WTC11 (cell line): ENCODE data around the gene DHDDS. TPM values are rescaled to one million over a fixed set of nuclear protein-coding genes. Genes with fewer than 3 reads are reported as not detected.

Experiments used
- ATAC-seq: fragments of 200-7000 bp; cut with Tn5 transposase; 2 replicates; pipeline ENCODE4 v1.10.0; 2021; ENCODE audit warnings: mild to moderate bottlenecking, moderate library complexity
- CTCF ChIA-PET: fragments of 300-600 bp; sonication (Branson Sonifier 250); formaldehyde crosslinking; loops from one replicate; lab custom pipeline; 2021; ENCODE audit warnings: antibody characterized with exemption; lab: Charles Lee
- POLR2A ChIA-PET: fragments of 350-600 bp; sonication (Branson Sonifier 250); formaldehyde crosslinking; loops from one replicate; lab custom pipeline; 2021; ENCODE audit warnings: antibody characterized with exemption; lab: Charles Lee
- DNase-seq: peaks from one replicate; pipeline ENCODE4 v3.0.0; 2021; ENCODE audit warnings: low spot score
- H3K27ac Mint-ChIP-seq: 2 replicates; pipeline ENCODE4 v1.8.0; 2021; ENCODE audit warnings: mixed read lengths
- H3K27me3 Mint-ChIP-seq: 2 replicates; pipeline ENCODE4 v1.8.0; 2021; ENCODE audit warnings: low read depth, mild to moderate bottlenecking, moderate library complexity, mixed read lengths
- H3K36me3 Mint-ChIP-seq: 2 replicates; pipeline ENCODE4 v1.8.0; 2021; ENCODE audit warnings: mixed read lengths
- H3K4me1 Mint-ChIP-seq: 2 replicates; pipeline ENCODE4 v1.8.0; 2022; ENCODE audit warnings: mixed read lengths
- H3K4me3 Mint-ChIP-seq: 2 replicates; pipeline ENCODE4 v1.8.0; 2021; ENCODE audit warnings: mild to moderate bottlenecking, moderate library complexity, mixed read lengths
- H3K9me3 Mint-ChIP-seq: 2 replicates; pipeline ENCODE4 v1.8.0; 2021; ENCODE audit warnings: mixed read lengths
- EMX1 ChIP-seq: fragments of 250-450 bp; sonication (Bioruptor Pico); IDR thresholded peaks from 2 replicates; pipeline ENCODE4 v1.8.0; 2021; ENCODE audit warnings: mild to moderate bottlenecking
- ETV6 ChIP-seq: sonication (generic); formaldehyde crosslinking; IDR thresholded peaks from 2 replicates; pipeline ENCODE4 v1.8.1; 2022; ENCODE audit warnings: mild to moderate bottlenecking, missing genetic modification reagents
- FOXJ3 ChIP-seq: sonication (generic); formaldehyde crosslinking; IDR thresholded peaks from 2 replicates; pipeline ENCODE4 v1.9.0; 2021; ENCODE audit warnings: missing genetic modification reagents, mild to moderate bottlenecking, borderline replicate concordance
- FOXK1 ChIP-seq: sonication (generic); formaldehyde crosslinking; IDR thresholded peaks from 2 replicates; pipeline ENCODE4 v1.8.0; 2022; ENCODE audit warnings: mild to moderate bottlenecking, moderate library complexity, missing genetic modification reagents
- FOXP1 ChIP-seq: sonication (generic); formaldehyde crosslinking; IDR thresholded peaks from 2 replicates; pipeline ENCODE4 v1.8.0; 2022; ENCODE audit warnings: missing genetic modification reagents, mild to moderate bottlenecking, moderate library complexity, borderline replicate concordance
- HMGA2 ChIP-seq: fragments of 250-450 bp; sonication (Bioruptor Pico); IDR thresholded peaks from 2 replicates; pipeline ENCODE4 v1.4.0; 2021; ENCODE audit warnings: mild to moderate bottlenecking, moderate library complexity
- IRF2 ChIP-seq: sonication (generic); formaldehyde crosslinking; IDR thresholded peaks from 2 replicates; pipeline ENCODE4 v1.8.0; 2022; ENCODE audit warnings: low read depth, missing genetic modification reagents, borderline replicate concordance
- MYBL2 ChIP-seq: sonication (generic); formaldehyde crosslinking; IDR thresholded peaks from 2 replicates; pipeline ENCODE4 v1.8.1; 2023; ENCODE audit warnings: mild to moderate bottlenecking, moderate library complexity, missing genetic modification reagents
- OVOL2 ChIP-seq: fragments of 250-450 bp; sonication (Bioruptor Pico); IDR thresholded peaks from 2 replicates; pipeline ENCODE4 v1.9.0; 2021; ENCODE audit warnings: mild to moderate bottlenecking, borderline replicate concordance
- SMAD4 ChIP-seq: sonication (generic); formaldehyde crosslinking; IDR thresholded peaks from 2 replicates; pipeline ENCODE4 v1.8.0; 2022; ENCODE audit warnings: mild to moderate bottlenecking, missing genetic modification reagents
- TP53 ChIP-seq: sonication (generic); formaldehyde crosslinking; IDR thresholded peaks from 2 replicates; pipeline ENCODE4 v1.8.1; 2023; ENCODE audit warnings: mild to moderate bottlenecking, missing genetic modification reagents
- total RNA-seq: library from RNA; stranded (reverse); gene quantifications from 3 replicates; pipeline ENCODE4 v1.2.3, GENCODE V29; 2021
- TF ChIP-seq, protein P1 (sequence below): sonication (generic); formaldehyde crosslinking; IDR thresholded peaks from 2 replicates; pipeline ENCODE4 v1.8.1; 2023; ENCODE audit warnings: mild to moderate bottlenecking, moderate library complexity, missing genetic modification reagents
- TF ChIP-seq, protein P2 (sequence below): sonication (generic); formaldehyde crosslinking; IDR thresholded peaks from 2 replicates; pipeline ENCODE4 v1.8.0; 2022; ENCODE audit warnings: mild to moderate bottlenecking, missing genetic modification reagents
- TF ChIP-seq, protein P3 (sequence below): fragments of 250-450 bp; sonication (Bioruptor Pico); IDR thresholded peaks from 2 replicates; pipeline ENCODE4 v1.9.0; 2021; ENCODE audit warnings: mild to moderate bottlenecking
- TF ChIP-seq, protein P4 (sequence below): sonication (generic); formaldehyde crosslinking; IDR thresholded peaks from 2 replicates; pipeline ENCODE4 v1.8.0; 2022; ENCODE audit warnings: missing genetic modification reagents
- TF ChIP-seq, protein P5 (sequence below): sonication (generic); formaldehyde crosslinking; IDR thresholded peaks from 2 replicates; pipeline ENCODE4 v1.8.1; 2022; ENCODE audit warnings: missing genetic modification reagents, borderline replicate concordance
- TF ChIP-seq, protein P6 (sequence below): fragments of 250-450 bp; sonication (Bioruptor Pico); IDR thresholded peaks from 2 replicates; pipeline ENCODE4 v1.8.0; 2021; ENCODE audit warnings: mild to moderate bottlenecking
- TF ChIP-seq, protein P7 (sequence below): sonication (generic); formaldehyde crosslinking; IDR thresholded peaks from 2 replicates; pipeline ENCODE4 v1.8.1; 2023; ENCODE audit warnings: mild to moderate bottlenecking, missing genetic modification reagents
- TF ChIP-seq, protein P8 (sequence below): sonication (generic); formaldehyde crosslinking; IDR thresholded peaks from 2 replicates; pipeline ENCODE4 v1.8.1; 2022; ENCODE audit warnings: mild to moderate bottlenecking, missing genetic modification reagents, moderate library complexity, borderline replicate concordance
- TF ChIP-seq, protein P9 (sequence below): fragments of 250-450 bp; sonication (Bioruptor Pico); IDR thresholded peaks from 2 replicates; pipeline ENCODE4 v1.9.0; 2021; ENCODE audit warnings: moderate library complexity, mild to moderate bottlenecking, inconsistent platforms, borderline replicate concordance
- TF ChIP-seq, protein P10 (sequence below): sonication (generic); formaldehyde crosslinking; conservative IDR thresholded peaks from 2 replicates; pipeline ENCODE4 v1.8.1; 2022; ENCODE audit warnings: mild to moderate bottlenecking, missing genetic modification reagents

Gene DHDDS
- total RNA-seq, 1 experiment from 2014 or later: 55.4 TPM

DNA sequence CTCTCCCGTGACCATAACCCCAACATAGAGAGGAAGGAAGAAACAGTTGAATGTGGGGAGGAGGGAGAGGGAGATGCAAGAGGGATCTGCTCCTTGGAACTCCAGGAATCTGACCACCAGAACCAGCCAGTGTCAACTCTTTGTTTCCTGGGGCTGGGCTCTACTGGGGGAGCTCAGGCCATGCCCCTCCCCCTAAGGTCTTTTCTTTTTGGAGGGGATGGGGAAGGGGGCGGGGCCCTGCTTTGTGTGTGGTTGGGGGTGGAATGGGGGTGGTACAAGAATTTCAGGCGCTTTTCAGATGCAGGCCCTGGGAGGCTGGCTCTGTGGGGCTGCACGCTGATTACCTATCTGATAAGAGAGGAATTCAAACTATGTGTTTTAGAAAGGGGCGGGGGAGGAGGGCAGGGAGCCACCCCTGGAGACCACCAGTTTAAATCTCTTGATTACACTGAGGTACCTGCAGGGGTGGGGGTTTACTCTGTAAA, 13.2 kb upstream of the DHDDS start:
- Mint-ChIP-seq H3K27me3 (no peaks in the 10 kb centered on the region), H3K36me3 (peaks cover 55% of the 10 kb centered on the region), H3K4me1 (peaks cover 82% of the 10 kb centered on the region), H3K9me3 (no peaks in the 10 kb centered on the region), H3K4me3 (peak overlapping the region; percentile 61), H3K27ac (peak overlapping the region; percentile 100)
- ATAC-seq (peak; percentile 84), DNase-seq (peak; percentile 95)
- ChIA-PET CTCF (interaction anchor here (0.6 to 6.7 kb wide), 13 partner anchors 9 to 407 kb away, joined by 3 to 85 read pairs (median 12); partner anchors contain the start of genes DHDDS, HMGN2 and LIN28A), POLR2A (interaction anchor here (0.6 to 3.5 kb wide), 3 partner anchors 10 to 24 kb away, joined by 3 to 35 read pairs (median 7); partner anchors contain the start of genes DHDDS and LIN28A)
- TF ChIP-seq, protein P1, sequence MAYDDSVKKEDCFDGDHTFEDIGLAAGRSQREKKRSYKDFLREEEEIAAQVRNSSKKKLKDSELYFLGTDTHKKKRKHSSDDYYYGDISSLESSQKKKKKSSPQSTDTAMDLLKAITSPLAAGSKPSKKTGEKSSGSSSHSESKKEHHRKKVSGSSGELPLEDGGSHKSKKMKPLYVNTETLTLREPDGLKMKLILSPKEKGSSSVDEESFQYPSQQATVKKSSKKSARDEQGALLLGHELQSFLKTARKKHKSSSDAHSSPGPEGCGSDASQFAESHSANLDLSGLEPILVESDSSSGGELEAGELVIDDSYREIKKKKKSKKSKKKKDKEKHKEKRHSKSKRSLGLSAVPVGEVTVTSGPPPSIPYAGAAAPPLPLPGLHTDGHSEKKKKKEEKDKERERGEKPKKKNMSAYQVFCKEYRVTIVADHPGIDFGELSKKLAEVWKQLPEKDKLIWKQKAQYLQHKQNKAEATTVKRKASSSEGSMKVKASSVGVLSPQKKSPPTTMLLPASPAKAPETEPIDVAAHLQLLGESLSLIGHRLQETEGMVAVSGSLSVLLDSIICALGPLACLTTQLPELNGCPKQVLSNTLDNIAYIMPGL (CRISPR knock-in tag): no peak
- TF ChIP-seq, protein P2, sequence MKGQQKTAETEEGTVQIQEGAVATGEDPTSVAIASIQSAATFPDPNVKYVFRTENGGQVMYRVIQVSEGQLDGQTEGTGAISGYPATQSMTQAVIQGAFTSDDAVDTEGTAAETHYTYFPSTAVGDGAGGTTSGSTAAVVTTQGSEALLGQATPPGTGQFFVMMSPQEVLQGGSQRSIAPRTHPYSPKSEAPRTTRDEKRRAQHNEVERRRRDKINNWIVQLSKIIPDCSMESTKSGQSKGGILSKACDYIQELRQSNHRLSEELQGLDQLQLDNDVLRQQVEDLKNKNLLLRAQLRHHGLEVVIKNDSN (CRISPR knock-in tag): no peak
- TF ChIP-seq, protein P3, sequence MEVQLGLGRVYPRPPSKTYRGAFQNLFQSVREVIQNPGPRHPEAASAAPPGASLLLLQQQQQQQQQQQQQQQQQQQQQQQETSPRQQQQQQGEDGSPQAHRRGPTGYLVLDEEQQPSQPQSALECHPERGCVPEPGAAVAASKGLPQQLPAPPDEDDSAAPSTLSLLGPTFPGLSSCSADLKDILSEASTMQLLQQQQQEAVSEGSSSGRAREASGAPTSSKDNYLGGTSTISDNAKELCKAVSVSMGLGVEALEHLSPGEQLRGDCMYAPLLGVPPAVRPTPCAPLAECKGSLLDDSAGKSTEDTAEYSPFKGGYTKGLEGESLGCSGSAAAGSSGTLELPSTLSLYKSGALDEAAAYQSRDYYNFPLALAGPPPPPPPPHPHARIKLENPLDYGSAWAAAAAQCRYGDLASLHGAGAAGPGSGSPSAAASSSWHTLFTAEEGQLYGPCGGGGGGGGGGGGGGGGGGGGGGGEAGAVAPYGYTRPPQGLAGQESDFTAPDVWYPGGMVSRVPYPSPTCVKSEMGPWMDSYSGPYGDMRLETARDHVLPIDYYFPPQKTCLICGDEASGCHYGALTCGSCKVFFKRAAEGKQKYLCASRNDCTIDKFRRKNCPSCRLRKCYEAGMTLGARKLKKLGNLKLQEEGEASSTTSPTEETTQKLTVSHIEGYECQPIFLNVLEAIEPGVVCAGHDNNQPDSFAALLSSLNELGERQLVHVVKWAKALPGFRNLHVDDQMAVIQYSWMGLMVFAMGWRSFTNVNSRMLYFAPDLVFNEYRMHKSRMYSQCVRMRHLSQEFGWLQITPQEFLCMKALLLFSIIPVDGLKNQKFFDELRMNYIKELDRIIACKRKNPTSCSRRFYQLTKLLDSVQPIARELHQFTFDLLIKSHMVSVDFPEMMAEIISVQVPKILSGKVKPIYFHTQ (CRISPR knock-in tag): no peak
- TF ChIP-seq TP53 (CRISPR knock-in tag): no peak
- TF ChIP-seq FOXK1 (CRISPR knock-in tag): peak; percentile 33; the same call in 1 of the 2 replicates
- TF ChIP-seq, protein P4, sequence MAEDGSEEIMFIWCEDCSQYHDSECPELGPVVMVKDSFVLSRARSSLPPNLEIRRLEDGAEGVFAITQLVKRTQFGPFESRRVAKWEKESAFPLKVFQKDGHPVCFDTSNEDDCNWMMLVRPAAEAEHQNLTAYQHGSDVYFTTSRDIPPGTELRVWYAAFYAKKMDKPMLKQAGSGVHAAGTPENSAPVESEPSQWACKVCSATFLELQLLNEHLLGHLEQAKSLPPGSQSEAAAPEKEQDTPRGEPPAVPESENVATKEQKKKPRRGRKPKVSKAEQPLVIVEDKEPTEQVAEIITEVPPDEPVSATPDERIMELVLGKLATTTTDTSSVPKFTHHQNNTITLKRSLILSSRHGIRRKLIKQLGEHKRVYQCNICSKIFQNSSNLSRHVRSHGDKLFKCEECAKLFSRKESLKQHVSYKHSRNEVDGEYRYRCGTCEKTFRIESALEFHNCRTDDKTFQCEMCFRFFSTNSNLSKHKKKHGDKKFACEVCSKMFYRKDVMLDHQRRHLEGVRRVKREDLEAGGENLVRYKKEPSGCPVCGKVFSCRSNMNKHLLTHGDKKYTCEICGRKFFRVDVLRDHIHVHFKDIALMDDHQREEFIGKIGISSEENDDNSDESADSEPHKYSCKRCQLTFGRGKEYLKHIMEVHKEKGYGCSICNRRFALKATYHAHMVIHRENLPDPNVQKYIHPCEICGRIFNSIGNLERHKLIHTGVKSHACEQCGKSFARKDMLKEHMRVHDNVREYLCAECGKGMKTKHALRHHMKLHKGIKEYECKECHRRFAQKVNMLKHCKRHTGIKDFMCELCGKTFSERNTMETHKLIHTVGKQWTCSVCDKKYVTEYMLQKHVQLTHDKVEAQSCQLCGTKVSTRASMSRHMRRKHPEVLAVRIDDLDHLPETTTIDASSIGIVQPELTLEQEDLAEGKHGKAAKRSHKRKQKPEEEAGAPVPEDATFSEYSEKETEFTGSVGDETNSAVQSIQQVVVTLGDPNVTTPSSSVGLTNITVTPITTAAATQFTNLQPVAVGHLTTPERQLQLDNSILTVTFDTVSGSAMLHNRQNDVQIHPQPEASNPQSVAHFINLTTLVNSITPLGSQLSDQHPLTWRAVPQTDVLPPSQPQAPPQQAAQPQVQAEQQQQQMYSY: no peak
- TF ChIP-seq MYBL2 (CRISPR knock-in tag): no peak
- TF ChIP-seq, protein P5, sequence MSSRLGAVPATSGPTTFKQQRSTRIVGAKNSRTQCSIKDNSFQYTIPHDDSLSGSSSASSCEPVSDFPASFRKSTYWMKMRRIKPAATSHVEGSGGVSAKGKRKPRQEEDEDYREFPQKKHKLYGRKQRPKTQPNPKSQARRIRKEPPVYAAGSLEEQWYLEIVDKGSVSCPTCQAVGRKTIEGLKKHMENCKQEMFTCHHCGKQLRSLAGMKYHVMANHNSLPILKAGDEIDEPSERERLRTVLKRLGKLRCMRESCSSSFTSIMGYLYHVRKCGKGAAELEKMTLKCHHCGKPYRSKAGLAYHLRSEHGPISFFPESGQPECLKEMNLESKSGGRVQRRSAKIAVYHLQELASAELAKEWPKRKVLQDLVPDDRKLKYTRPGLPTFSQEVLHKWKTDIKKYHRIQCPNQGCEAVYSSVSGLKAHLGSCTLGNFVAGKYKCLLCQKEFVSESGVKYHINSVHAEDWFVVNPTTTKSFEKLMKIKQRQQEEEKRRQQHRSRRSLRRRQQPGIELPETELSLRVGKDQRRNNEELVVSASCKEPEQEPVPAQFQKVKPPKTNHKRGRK: no peak
- TF ChIP-seq EMX1 (CRISPR knock-in tag): no peak
- TF ChIP-seq, protein P6, sequence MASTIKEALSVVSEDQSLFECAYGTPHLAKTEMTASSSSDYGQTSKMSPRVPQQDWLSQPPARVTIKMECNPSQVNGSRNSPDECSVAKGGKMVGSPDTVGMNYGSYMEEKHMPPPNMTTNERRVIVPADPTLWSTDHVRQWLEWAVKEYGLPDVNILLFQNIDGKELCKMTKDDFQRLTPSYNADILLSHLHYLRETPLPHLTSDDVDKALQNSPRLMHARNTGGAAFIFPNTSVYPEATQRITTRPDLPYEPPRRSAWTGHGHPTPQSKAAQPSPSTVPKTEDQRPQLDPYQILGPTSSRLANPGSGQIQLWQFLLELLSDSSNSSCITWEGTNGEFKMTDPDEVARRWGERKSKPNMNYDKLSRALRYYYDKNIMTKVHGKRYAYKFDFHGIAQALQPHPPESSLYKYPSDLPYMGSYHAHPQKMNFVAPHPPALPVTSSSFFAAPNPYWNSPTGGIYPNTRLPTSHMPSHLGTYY (CRISPR knock-in tag): no peak
- TF ChIP-seq IRF2: no peak
- TF ChIP-seq, protein P7, sequence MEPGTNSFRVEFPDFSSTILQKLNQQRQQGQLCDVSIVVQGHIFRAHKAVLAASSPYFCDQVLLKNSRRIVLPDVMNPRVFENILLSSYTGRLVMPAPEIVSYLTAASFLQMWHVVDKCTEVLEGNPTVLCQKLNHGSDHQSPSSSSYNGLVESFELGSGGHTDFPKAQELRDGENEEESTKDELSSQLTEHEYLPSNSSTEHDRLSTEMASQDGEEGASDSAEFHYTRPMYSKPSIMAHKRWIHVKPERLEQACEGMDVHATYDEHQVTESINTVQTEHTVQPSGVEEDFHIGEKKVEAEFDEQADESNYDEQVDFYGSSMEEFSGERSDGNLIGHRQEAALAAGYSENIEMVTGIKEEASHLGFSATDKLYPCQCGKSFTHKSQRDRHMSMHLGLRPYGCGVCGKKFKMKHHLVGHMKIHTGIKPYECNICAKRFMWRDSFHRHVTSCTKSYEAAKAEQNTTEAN (CRISPR knock-in tag): no peak
- TF ChIP-seq, protein P8, sequence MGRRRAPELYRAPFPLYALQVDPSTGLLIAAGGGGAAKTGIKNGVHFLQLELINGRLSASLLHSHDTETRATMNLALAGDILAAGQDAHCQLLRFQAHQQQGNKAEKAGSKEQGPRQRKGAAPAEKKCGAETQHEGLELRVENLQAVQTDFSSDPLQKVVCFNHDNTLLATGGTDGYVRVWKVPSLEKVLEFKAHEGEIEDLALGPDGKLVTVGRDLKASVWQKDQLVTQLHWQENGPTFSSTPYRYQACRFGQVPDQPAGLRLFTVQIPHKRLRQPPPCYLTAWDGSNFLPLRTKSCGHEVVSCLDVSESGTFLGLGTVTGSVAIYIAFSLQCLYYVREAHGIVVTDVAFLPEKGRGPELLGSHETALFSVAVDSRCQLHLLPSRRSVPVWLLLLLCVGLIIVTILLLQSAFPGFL (CRISPR knock-in tag): no peak
- no peak for TF ChIP-seq OVOL2 (CRISPR knock-in tag)
- TF ChIP-seq, protein P9, sequence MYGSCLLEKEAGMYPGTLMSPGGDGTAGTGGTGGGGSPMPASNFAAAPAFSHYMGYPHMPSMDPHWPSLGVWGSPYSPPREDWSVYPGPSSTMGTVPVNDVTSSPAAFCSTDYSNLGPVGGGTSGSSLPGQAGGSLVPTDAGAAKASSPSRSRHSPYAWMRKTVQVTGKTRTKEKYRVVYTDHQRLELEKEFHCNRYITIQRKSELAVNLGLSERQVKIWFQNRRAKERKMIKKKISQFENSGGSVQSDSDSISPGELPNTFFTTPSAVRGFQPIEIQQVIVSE (CRISPR knock-in tag): no peak
- TF ChIP-seq, protein P10, sequence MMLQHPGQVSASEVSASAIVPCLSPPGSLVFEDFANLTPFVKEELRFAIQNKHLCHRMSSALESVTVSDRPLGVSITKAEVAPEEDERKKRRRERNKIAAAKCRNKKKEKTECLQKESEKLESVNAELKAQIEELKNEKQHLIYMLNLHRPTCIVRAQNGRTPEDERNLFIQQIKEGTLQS (CRISPR knock-in tag): no peak
- peak; percentile 75; the same call in 1 of the 2 replicates for TF ChIP-seq ETV6 (CRISPR knock-in tag)
- no peak for TF ChIP-seq HMGA2
- TF ChIP-seq FOXJ3 (CRISPR knock-in tag): no peak
- TF ChIP-seq SMAD4 (CRISPR knock-in tag): no peak
- TF ChIP-seq FOXP1 (CRISPR knock-in tag): no peak
